ENCODE measurements around the gene RNU1-4. TPM values are rescaled to one million over a fixed set of nuclear protein-coding genes. Genes with fewer than 3 reads are reported as not detected.
"Not testable (repeated sequence)": the region's sequence is repeated elsewhere in the genome, so short reads cannot be mapped to it uniquely, and the experiment has no call there.

Gene RNU1-4
- total and polyA plus RNA-seq, 2 donors (not counting 1 experiment from before 2014, with no cell fraction given), result 3,997 TPM; not detected in 1

GRCh38 chr1:16759041-16759493 is 18.8 kb downstream of the RNU1-4 start:
- H3K4me2 ChIP-seq (ENCODE audit: extremely low read depth, insufficient read depth, low read length); H3K4me1 ChIP-seq (ENCODE audit: control insufficient read depth, extremely low read depth, insufficient read depth, low read length); H3K9me3 ChIP-seq (ENCODE audit: control insufficient read depth, insufficient read depth, low read depth, low read length); H3K36me3 ChIP-seq (ENCODE audit: control insufficient read depth, insufficient read depth, low read length); H3K4me3 ChIP-seq (replicated peaks in 1 of 4; ENCODE audit: control extremely low read depth in 1 of 4, insufficient read depth in 1 of 4, low read depth in 3 of 4, low read length in 4 of 4); H3K9ac ChIP-seq (ENCODE audit: insufficient read depth, low read length); H3K79me2 ChIP-seq (ENCODE audit: control insufficient read depth, insufficient read depth, low read length); DNase-seq (ENCODE audit: low read depth in 2 of 2); H3K27me3 ChIP-seq (ENCODE audit: control insufficient read depth, insufficient read depth, low read length); H4K20me1 ChIP-seq (ENCODE audit: control insufficient read depth, extremely low read depth, insufficient read depth, low read length); H3K27ac ChIP-seq (ENCODE audit: insufficient read depth, low read length); H2AFZ ChIP-seq (ENCODE audit: low read length): not testable (repeated sequence)

DNA sequence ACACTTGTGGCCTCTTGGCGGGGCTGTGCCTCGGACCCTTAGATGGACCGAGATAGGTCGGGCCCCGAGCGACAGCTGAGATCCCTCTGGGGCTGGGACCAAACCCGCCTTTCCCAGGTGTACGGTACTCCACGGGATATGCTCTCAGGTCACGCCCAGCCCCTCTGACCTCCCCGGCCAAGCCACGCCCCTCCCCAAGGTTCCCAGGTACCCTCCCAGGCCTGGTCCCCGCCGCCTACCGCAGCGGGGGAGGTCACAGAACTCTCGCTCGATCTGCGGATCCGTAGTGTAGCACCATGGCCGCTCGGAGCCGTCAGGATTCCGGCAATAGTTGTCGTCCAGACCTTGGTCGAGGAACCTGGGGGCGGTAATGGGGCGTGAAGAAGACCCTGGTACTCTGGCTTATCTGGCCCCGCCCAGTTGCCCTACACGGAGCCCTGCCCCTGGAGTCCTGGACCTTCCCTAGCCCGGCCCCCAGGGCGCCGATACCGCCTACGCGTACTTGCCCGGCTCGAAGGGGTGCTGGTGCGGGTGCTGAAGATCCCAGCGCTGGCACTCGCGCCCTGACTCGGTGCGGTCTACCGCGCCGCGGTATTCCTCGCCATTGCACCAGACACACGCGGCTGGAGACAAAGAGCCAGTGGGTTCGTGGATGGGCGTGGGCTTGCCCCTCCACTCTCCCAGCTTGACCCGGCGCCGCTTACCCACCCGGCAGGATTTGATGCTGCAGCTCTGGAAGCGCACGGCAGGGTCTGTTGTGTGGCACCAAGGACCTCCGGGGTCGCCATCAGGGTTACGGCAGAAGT is 19.5 kb downstream of the RNU1-4 start:
- not testable (repeated sequence) for H4K20me1 ChIP-seq (ENCODE audit: control insufficient read depth, extremely low read depth, insufficient read depth, low read length); H3K4me3 ChIP-seq (replicated peaks in 1 of 4; ENCODE audit: control extremely low read depth in 1 of 4, insufficient read depth in 1 of 4, low read depth in 3 of 4, low read length in 4 of 4); H3K36me3 ChIP-seq (ENCODE audit: control insufficient read depth, insufficient read depth, low read length); H3K4me1 ChIP-seq (ENCODE audit: control insufficient read depth, extremely low read depth, insufficient read depth, low read length); H3K9me3 ChIP-seq (ENCODE audit: control insufficient read depth, insufficient read depth, low read depth, low read length); H3K27ac ChIP-seq (ENCODE audit: insufficient read depth, low read length); H3K27me3 ChIP-seq (ENCODE audit: control insufficient read depth, insufficient read depth, low read length); H3K4me2 ChIP-seq (ENCODE audit: extremely low read depth, insufficient read depth, low read length); H2AFZ ChIP-seq (ENCODE audit: low read length); DNase-seq (ENCODE audit: low read depth in 2 of 2); H3K79me2 ChIP-seq (ENCODE audit: control insufficient read depth, insufficient read depth, low read length); H3K9ac ChIP-seq (ENCODE audit: insufficient read depth, low read length)

- not testable (repeated sequence) for H3K36me3 ChIP-seq (ENCODE audit: control insufficient read depth, insufficient read depth, low read length); H3K27ac ChIP-seq (ENCODE audit: insufficient read depth, low read length); H3K9me3 ChIP-seq (ENCODE audit: control insufficient read depth, insufficient read depth, low read depth, low read length); H3K4me1 ChIP-seq (ENCODE audit: control insufficient read depth, extremely low read depth, insufficient read depth, low read length); H4K20me1 ChIP-seq (ENCODE audit: control insufficient read depth, extremely low read depth, insufficient read depth, low read length); H3K9ac ChIP-seq (ENCODE audit: insufficient read depth, low read length); H3K4me2 ChIP-seq (ENCODE audit: extremely low read depth, insufficient read depth, low read length); H3K79me2 ChIP-seq (ENCODE audit: control insufficient read depth, insufficient read depth, low read length); H3K4me3 ChIP-seq (replicated peaks in 1 of 4; ENCODE audit: control extremely low read depth in 1 of 4, insufficient read depth in 1 of 4, low read depth in 3 of 4, low read length in 4 of 4); DNase-seq (ENCODE audit: low read depth in 2 of 2); H3K27me3 ChIP-seq (ENCODE audit: control insufficient read depth, insufficient read depth, low read length); H2AFZ ChIP-seq (ENCODE audit: low read length)
Measured at GRCh38 chr1:16760456-16760765, 20.1 kb downstream of the RNU1-4 start.

GRCh38 chr1:16760801-16761200 is 20.5 kb downstream of the RNU1-4 start:
- H3K4me3 ChIP-seq (replicated peaks in 1 of 4; ENCODE audit: control extremely low read depth in 1 of 4, insufficient read depth in 1 of 4, low read depth in 3 of 4, low read length in 4 of 4); H3K27me3 ChIP-seq (ENCODE audit: control insufficient read depth, insufficient read depth, low read length); H3K79me2 ChIP-seq (ENCODE audit: control insufficient read depth, insufficient read depth, low read length); DNase-seq (ENCODE audit: low read depth in 2 of 2); H4K20me1 ChIP-seq (ENCODE audit: control insufficient read depth, extremely low read depth, insufficient read depth, low read length); H3K9me3 ChIP-seq (ENCODE audit: control insufficient read depth, insufficient read depth, low read depth, low read length); H2AFZ ChIP-seq (ENCODE audit: low read length); H3K4me1 ChIP-seq (ENCODE audit: control insufficient read depth, extremely low read depth, insufficient read depth, low read length); H3K27ac ChIP-seq (ENCODE audit: insufficient read depth, low read length); H3K9ac ChIP-seq (ENCODE audit: insufficient read depth, low read length); H3K4me2 ChIP-seq (ENCODE audit: extremely low read depth, insufficient read depth, low read length); H3K36me3 ChIP-seq (ENCODE audit: control insufficient read depth, insufficient read depth, low read length): not testable (repeated sequence)

DNA sequence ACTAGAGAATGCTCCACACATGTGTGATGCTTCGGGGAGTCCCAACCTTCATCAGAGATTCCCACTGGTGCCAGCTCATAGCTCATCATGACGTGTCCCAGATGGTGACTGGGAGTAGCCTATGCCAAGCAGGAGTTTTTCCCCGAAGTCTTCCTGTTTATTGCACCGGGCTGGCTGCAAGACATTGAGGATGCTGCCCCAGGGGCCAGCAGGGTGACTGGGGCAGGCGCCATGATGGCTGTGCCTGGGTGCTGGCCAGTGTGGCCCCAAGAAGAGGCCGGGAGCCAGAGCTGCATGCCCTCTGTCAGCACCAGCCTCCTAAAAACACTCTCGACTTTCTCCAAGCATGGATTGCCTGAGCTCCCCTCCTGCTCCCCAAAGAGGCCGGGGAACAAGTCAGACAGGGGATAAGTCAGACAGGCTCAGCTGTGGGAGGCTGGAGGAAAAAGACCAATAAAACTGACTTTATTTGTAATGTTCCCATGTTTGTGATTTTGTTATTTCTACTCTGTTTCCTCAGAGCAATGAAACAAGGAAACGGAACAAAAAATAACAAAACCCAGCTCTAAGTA is 24.0 kb downstream of the RNU1-4 start:
- not testable (repeated sequence) for H3K4me1 ChIP-seq (ENCODE audit: control insufficient read depth, extremely low read depth, insufficient read depth, low read length); H3K9ac ChIP-seq (ENCODE audit: insufficient read depth, low read length); H3K9me3 ChIP-seq (ENCODE audit: control insufficient read depth, insufficient read depth, low read depth, low read length); H3K36me3 ChIP-seq (ENCODE audit: control insufficient read depth, insufficient read depth, low read length); H3K4me3 ChIP-seq (replicated peaks in 1 of 4; ENCODE audit: control extremely low read depth in 1 of 4, insufficient read depth in 1 of 4, low read depth in 3 of 4, low read length in 4 of 4); H3K27me3 ChIP-seq (ENCODE audit: control insufficient read depth, insufficient read depth, low read length); H2AFZ ChIP-seq (ENCODE audit: low read length); DNase-seq (ENCODE audit: low read depth in 2 of 2); H3K4me2 ChIP-seq (ENCODE audit: extremely low read depth, insufficient read depth, low read length); H3K27ac ChIP-seq (ENCODE audit: insufficient read depth, low read length); H3K79me2 ChIP-seq (ENCODE audit: control insufficient read depth, insufficient read depth, low read length); H4K20me1 ChIP-seq (ENCODE audit: control insufficient read depth, extremely low read depth, insufficient read depth, low read length)

GRCh38 chr1:16764820-16765655 is 24.7 kb downstream of the RNU1-4 start:
- not testable (repeated sequence) for H3K36me3 ChIP-seq (ENCODE audit: control insufficient read depth, insufficient read depth, low read length); H2AFZ ChIP-seq (ENCODE audit: low read length); H3K4me3 ChIP-seq (replicated peaks in 1 of 4; ENCODE audit: control extremely low read depth in 1 of 4, insufficient read depth in 1 of 4, low read depth in 3 of 4, low read length in 4 of 4); DNase-seq (ENCODE audit: low read depth in 2 of 2); H3K27ac ChIP-seq (ENCODE audit: insufficient read depth, low read length); H3K79me2 ChIP-seq (ENCODE audit: control insufficient read depth, insufficient read depth, low read length); H3K9ac ChIP-seq (ENCODE audit: insufficient read depth, low read length); H3K4me1 ChIP-seq (ENCODE audit: control insufficient read depth, extremely low read depth, insufficient read depth, low read length); H3K4me2 ChIP-seq (ENCODE audit: extremely low read depth, insufficient read depth, low read length); H4K20me1 ChIP-seq (ENCODE audit: control insufficient read depth, extremely low read depth, insufficient read depth, low read length); H3K27me3 ChIP-seq (ENCODE audit: control insufficient read depth, insufficient read depth, low read length); H3K9me3 ChIP-seq (ENCODE audit: control insufficient read depth, insufficient read depth, low read depth, low read length)
